CD14-positive monocyte (primary cell): Measurements from ENCODE around the gene GRK3. TPM values are rescaled to one million over a fixed set of nuclear protein-coding genes. Genes with fewer than 3 reads are reported as not detected.

Source experiments
- DNase-seq, 3 donors: peaks; one replicate each; pipeline ENCODE4 v3.0.0-alpha.2; 2011 to 2022
- H2AFZ ChIP-seq: 2 replicates; pipeline ENCODE4 v1.6.0; 2012; ENCODE audit warnings: mild to moderate bottlenecking, low read depth, low read length, inconsistent platforms; ENCODE audit not compliant: insufficient read depth, poor library complexity, severe bottlenecking
- H3K27ac ChIP-seq, 2 donors: 1 replicate in 1 of 2; 2 replicates in 1 of 2; pipeline ENCODE4 v1.5.1; 2012 to 2013; ENCODE audit warnings: low read length in 2 of 2, control low read depth in 1 of 2, inconsistent platforms in 1 of 2, low read depth in 1 of 2, mild to moderate bottlenecking in 1 of 2
- H3K27me3 ChIP-seq, 2 donors: one replicate each; pipeline versions ENCODE4 v1.6.0 to v1.6.1; 2011 to 2013; ENCODE audit warnings: low read length in 2 of 2; ENCODE audit not compliant: control insufficient read depth in 2 of 2, insufficient read depth in 2 of 2
- H3K36me3 ChIP-seq, 2 donors: replicated peaks in 1 of 2; 1 replicate in 1 of 2; 2 replicates in 1 of 2; pipeline versions ENCODE4 v1.5.1 to v1.6.1; 2012 to 2013; ENCODE audit warnings: low read length in 2 of 2, control low read depth in 1 of 2, inconsistent platforms in 1 of 2, mild to moderate bottlenecking in 1 of 2; ENCODE audit not compliant: insufficient read depth in 2 of 2, control insufficient read depth in 1 of 2
- H3K4me1 ChIP-seq, 2 donors: 1 replicate in 1 of 2; 2 replicates in 1 of 2; pipeline versions ENCODE4 v1.5.1 to v1.6.1; 2012 to 2013; ENCODE audit warnings: low read length in 2 of 2, control low read depth in 1 of 2, inconsistent platforms in 1 of 2, mild to moderate bottlenecking in 1 of 2, moderate library complexity in 1 of 2; ENCODE audit not compliant: insufficient read depth in 2 of 2, control insufficient read depth in 1 of 2
- H3K4me2 ChIP-seq: replicated peaks from 2 replicates; pipeline ENCODE3; 2012; ENCODE audit warnings: low read length, moderate library complexity, mild to moderate bottlenecking; ENCODE audit not compliant: poor library complexity, severe bottlenecking; ENCODE audit errors: extremely low read depth
- H3K4me3 ChIP-seq, 3 experiments: fragments of 200-600 bp in 1 of 3; sonication (generic) in 1 of 3; replicated peaks in 1 of 3; 1 replicate in 2 of 3; 2 replicates in 1 of 3; pipeline ENCODE4 v1.5.1; 2011 to 2013; ENCODE audit warnings: low read length in 3 of 3, mild to moderate bottlenecking in 3 of 3, control low read depth in 2 of 3, low read depth in 2 of 3, inconsistent platforms in 1 of 3, moderate library complexity in 1 of 3
- H3K79me2 ChIP-seq: 2 replicates; pipeline ENCODE4 v1.6.0; 2012; ENCODE audit warnings: mild to moderate bottlenecking, control low read depth, inconsistent platforms, low read length, moderate library complexity; ENCODE audit not compliant: insufficient read depth
- H3K9ac ChIP-seq: 2 replicates; pipeline ENCODE4 v1.6.0; 2017; ENCODE audit warnings: low read length, mild to moderate bottlenecking; ENCODE audit not compliant: insufficient read depth, poor library complexity, severe bottlenecking
- H3K9me3 ChIP-seq, 2 donors: replicated peaks in 1 of 2; 1 replicate in 1 of 2; 2 replicates in 1 of 2; pipeline versions ENCODE4 v1.5.1 to v1.6.1; 2012 to 2013; ENCODE audit warnings: low read length in 2 of 2, control low read depth in 1 of 2; ENCODE audit not compliant: control insufficient read depth in 1 of 2, insufficient read depth in 1 of 2
- H4K20me1 ChIP-seq: 2 replicates; pipeline ENCODE4 v1.6.0; 2012; ENCODE audit warnings: mild to moderate bottlenecking, low read length, control low read depth, moderate library complexity; ENCODE audit not compliant: insufficient read depth
- H3K27ac Mint-ChIP-seq, 7 donors: one replicate each; pipeline ENCODE4 v1.8.0; 2020; ENCODE audit warnings: mild to moderate bottlenecking in 7 of 7, mixed read lengths in 7 of 7, moderate library complexity in 6 of 7, inconsistent platforms in 2 of 7
- H3K27me3 Mint-ChIP-seq, 3 donors: one replicate each; pipeline ENCODE4 v1.8.0; 2021 to 2022; ENCODE audit warnings: low read depth in 3 of 3, mild to moderate bottlenecking in 3 of 3, mixed read lengths in 3 of 3, moderate library complexity in 3 of 3, inconsistent platforms in 1 of 3
- H3K36me3 Mint-ChIP-seq, 2 donors: one replicate each; pipeline ENCODE4 v1.8.0; 2020; ENCODE audit warnings: mixed read lengths in 2 of 2, inconsistent platforms in 1 of 2, mild to moderate bottlenecking in 1 of 2
- H3K4me1 Mint-ChIP-seq: one replicate; pipeline ENCODE4 v1.8.0; 2020; ENCODE audit warnings: mild to moderate bottlenecking, mixed read lengths
- H3K4me3 Mint-ChIP-seq, 2 donors: one replicate each; pipeline ENCODE4 v1.8.0; 2020; ENCODE audit warnings: mild to moderate bottlenecking in 2 of 2, mixed read lengths in 2 of 2, moderate library complexity in 1 of 2
- H3K9me3 Mint-ChIP-seq, 7 donors: one replicate each; pipeline ENCODE4 v1.8.0; 2020 to 2022; ENCODE audit warnings: mixed read lengths in 7 of 7, mild to moderate bottlenecking in 6 of 7, moderate library complexity in 6 of 7, inconsistent platforms in 2 of 7
- CTCF ChIP-seq: fragments of 200-600 bp; IDR thresholded peaks from one replicate; pipeline ENCODE4 v1.8.0; 2022; ENCODE audit warnings: antibody characterized with exemption, mild to moderate bottlenecking
- WGBS: methylation state at CpG from one replicate; pipeline ENCODE4 v1.1.5; 2013; ENCODE audit warnings: missing lambda C conversion rate; ENCODE audit not compliant: insufficient coverage; 5-methylcytosine and 5-hydroxymethylcytosine counted together
- intact Hi-C, 2 donors: fragments of 100-400 bp; cut with micrococcal nuclease; formaldehyde crosslinking; loops; one replicate each; pipeline versions ENCODE4 v1.15.0 to v1.15.1; 2023
- polyA plus RNA-seq, 3 donors: library from polyadenylated mRNA; depleted of rRNA in 1 of 3; unstranded in 2 of 3; stranded (reverse) in 1 of 3; fragments of 300-500 nt in 2 of 3; fragments of >200 nt in 1 of 3; fragmentation: Illumina TruSeq in 2 of 3; gene quantifications; 1 replicate in 2 of 3; 2 replicates in 1 of 3; pipeline ENCODE4 v1.2.3, GENCODE V29; 2012 to 2021

Gene GRK3
- polyA plus RNA-seq, 3 donors = 8.3 to 33.3 (median 9.6) TPM

GRCh38 chr22:25766418-25766817 is 201.9 kb downstream of the GRK3 start:
- Mint-ChIP-seq H3K4me1 (no peaks in the 10 kb centered on the region), H3K4me3 (no peak overlapping the region), H3K9me3 (peaks cover 9 to 21% (median 16%) of the 10 kb centered on the region in 7 donors), H3K27me3 (peaks cover 7 to 9% (median 8%) of the 10 kb centered on the region in 3 donors), H3K27ac (no peak overlapping the region), H3K36me3 (no peaks in the 10 kb centered on the region)
- H3K9me3 ChIP-seq = peaks cover 11 to 22% of the 10 kb centered on the region in 2 donors
- H3K27me3 ChIP-seq = no peaks in the 10 kb centered on the region
- no peak overlapping the region for H3K27ac ChIP-seq
- no peak for DNase-seq
- H3K79me2 ChIP-seq = no peaks in the 10 kb centered on the region
- H3K36me3 ChIP-seq = no peaks in the 10 kb centered on the region
- H4K20me1 ChIP-seq = no peaks in the 10 kb centered on the region
- no peaks in the 10 kb centered on the region for H3K4me1 ChIP-seq
- no peak overlapping the region for H2AFZ ChIP-seq
- H3K9ac ChIP-seq = no peak overlapping the region
- no peak overlapping the region for H3K4me3 ChIP-seq
- TF ChIP-seq CTCF = no peak
- intact Hi-C loops = no loop called here
- WGBS = 86% methylated on average over 3 of the region's 3 CpGs
- H3K4me2 ChIP-seq = no peak overlapping the region

- Histone ChIP-seq H3K36me3 (no peaks in the 10 kb centered on the region), H3K4me2 (no peak overlapping the region), H3K4me1 (no peaks in the 10 kb centered on the region), H3K9me3 (peaks cover 11 to 18% of the 10 kb centered on the region in 2 donors), H2AFZ (no peak overlapping the region), H4K20me1 (no peaks in the 10 kb centered on the region), H3K27me3 (peaks cover 0 to 4% of the 10 kb centered on the region in 2 donors), H3K4me3 (no peak overlapping the region), H3K79me2 (no peaks in the 10 kb centered on the region), H3K27ac (no peak overlapping the region), H3K9ac (no peak overlapping the region)
- H3K9me3 Mint-ChIP-seq = peaks cover 9 to 19% (median 16%) of the 10 kb centered on the region in 7 donors
- peaks cover 4 to 11% (median 10%) of the 10 kb centered on the region in 3 donors for H3K27me3 Mint-ChIP-seq
- no peak overlapping the region for H3K27ac Mint-ChIP-seq
- H3K4me3 Mint-ChIP-seq = no peak overlapping the region
- no peaks in the 10 kb centered on the region for H3K36me3 Mint-ChIP-seq
- peaks cover 2% of the 10 kb centered on the region for H3K4me1 Mint-ChIP-seq
- no peak for DNase-seq
- no peak for TF ChIP-seq CTCF
- no CpG with 5 or more reads among the region's 4 CpGs for WGBS
- intact Hi-C loops = no loop called here
These were observed 205.9 kb downstream of the GRK3 start for GRCh38 chr22:25770333-25770732.
